Ovary (tissue), 9 donors: ENCODE data around the gene C3orf20. TPM values are rescaled to one million over a fixed set of nuclear protein-coding genes. Genes with fewer than 3 reads are reported as not detected.

Experiments used
- DNase-seq, 5 donors: peaks; one replicate each; pipeline ENCODE4 v3.0.0-alpha.2; 2019 to 2020
- H3K27ac ChIP-seq, 2 donors: fragments of 200-600 bp; one replicate each; pipeline versions ENCODE4 v1.5.1 to v1.8.0; 2019 to 2022
- H3K27me3 ChIP-seq: fragments of 200-600 bp; one replicate; pipeline ENCODE4 v1.8.0; 2022
- H3K36me3 ChIP-seq: fragments of 200-600 bp; sonication (generic); one replicate; pipeline ENCODE4 v1.5.1; 2019
- H3K4me1 ChIP-seq: one replicate; pipeline ENCODE4 v1.8.1; 2013; ENCODE audit warnings: mild to moderate bottlenecking, moderate library complexity; ENCODE audit not compliant: insufficient read depth
- H3K4me3 ChIP-seq: fragments of 200-600 bp; sonication (generic); one replicate; pipeline ENCODE4 v1.5.1; 2017
- H3K9me3 ChIP-seq, 2 donors: fragments of 200-600 bp in 1 of 2; sonication (generic) in 1 of 2; one replicate each; pipeline versions ENCODE4 v1.5.1 to v1.8.1; 2013 to 2019; ENCODE audit warnings: mild to moderate bottlenecking in 1 of 2, moderate library complexity in 1 of 2
- EP300 ChIP-seq: sonication (generic); formaldehyde crosslinking; IDR thresholded peaks from one replicate; pipeline ENCODE4 v1.6.1; 2017; ENCODE audit warnings: antibody characterized with exemption
- POLR2A ChIP-seq: fragments of 450-650 bp; IDR thresholded peaks from one replicate; pipeline ENCODE4 v1.6.1; 2017; ENCODE audit warnings: antibody characterized with exemption, mild to moderate bottlenecking, moderate library complexity
- WGBS, 3 donors: extraction: QIAGEN DNeasy Blood & Tissue Kit in 1 of 3; methylation state at CpG; one replicate each; pipeline versions ENCODE4 v1.1.5 to v1.1.7; 2013 to 2017; 5-methylcytosine and 5-hydroxymethylcytosine counted together
- intact Hi-C, 4 donors: fragments of 100-400 bp; cut with DNase I; formaldehyde crosslinking; loops; one replicate each; pipeline versions ENCODE4 v1.11.0 to v1.15.1; 2022 to 2023
- polyA plus RNA-seq, 2 donors: library from polyadenylated mRNA; stranded (reverse); fragments of 200-250 nt in 1 of 2; fragments of 350-450 nt in 1 of 2; fragmentation: Illumina TruSeq in 1 of 2; extraction: RNeasy Lipid Tissue Mini Kit (QIAGEN cat#74804) in 1 of 2; gene quantifications; one replicate each; pipeline ENCODE4 v1.2.3, GENCODE V29; 2013 to 2014
- total RNA-seq, 7 donors: library from RNA; depleted of rRNA in 2 of 7; stranded (reverse); fragments of >200 nt in 2 of 7; fragmentation: NEBNext Ultra II Directional in 3 of 7; extraction: Animal tissue kit (Norgen Biotek cat#: 25700) in 3 of 7; gene quantifications; one replicate each; pipeline versions ENCODE4 v1.1.0 to v1.2.4, GENCODE V29; 2016 to 2023
- TF ChIP-seq, protein P1 (sequence below), 3 donors: fragments of 450-650 bp in 2 of 3; fragments of 200-600 bp in 1 of 3; IDR thresholded peaks; one replicate each; pipeline versions ENCODE4 v1.5.1 to v1.8.0; 2016 to 2022; ENCODE audit warnings: antibody characterized with exemption in 3 of 3, mild to moderate bottlenecking in 1 of 3
- donor health status: DM: no; HTN: no; CAD: no; lungs with moderate emphysema.
- donor health status: DM: no; HTN: no; CAD: no.
- donor health status: Bipolar disorder and iron deficiency.
- donor health status: DM: yes; HTN: yes; CAD: no.
- donor health status: DM: no; HTN: no; CAD: no.
- donor health status: DM: yes; HTN: yes; CAD: no.

Gene C3orf20
- total and polyA plus RNA-seq, 9 donors, result 0.08 to 0.17 (median 0.11) TPM; not detected in 3

DNA sequence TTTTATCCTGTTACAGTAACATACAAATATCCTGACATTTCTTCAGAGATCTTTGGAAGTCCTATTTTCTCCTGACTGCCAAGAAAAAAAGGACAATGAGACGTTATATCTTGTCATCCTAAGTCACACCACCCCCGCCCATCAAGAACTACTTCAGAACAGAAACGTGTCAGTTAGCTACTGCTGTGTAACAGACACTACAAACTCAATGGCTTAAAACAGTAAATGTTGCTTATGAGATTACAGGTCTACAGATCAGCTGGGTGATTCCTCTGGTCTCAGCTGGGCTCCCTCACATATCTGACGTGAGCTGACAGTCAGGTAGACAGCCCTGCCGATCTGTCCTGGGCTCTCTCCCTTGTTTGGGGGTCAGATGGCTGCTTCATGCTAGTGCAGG is 43.8 kb upstream of the C3orf20 start:
- Histone ChIP-seq H3K9me3 (no peaks in the 10 kb centered on the region), H3K27me3 (no peaks in the 10 kb centered on the region), H3K27ac (no peak overlapping the region), H3K4me3 (no peak overlapping the region), H3K4me1 (no peaks in the 10 kb centered on the region), H3K36me3 (no peaks in the 10 kb centered on the region)
- no peak for DNase-seq
- intact Hi-C loops, result no loop called here
- no peak for TF ChIP-seq POLR2A
- 79 to 88% (median 80%) methylated on average over 5 of the region's 5 CpGs for WGBS, 3 donors

DNA sequence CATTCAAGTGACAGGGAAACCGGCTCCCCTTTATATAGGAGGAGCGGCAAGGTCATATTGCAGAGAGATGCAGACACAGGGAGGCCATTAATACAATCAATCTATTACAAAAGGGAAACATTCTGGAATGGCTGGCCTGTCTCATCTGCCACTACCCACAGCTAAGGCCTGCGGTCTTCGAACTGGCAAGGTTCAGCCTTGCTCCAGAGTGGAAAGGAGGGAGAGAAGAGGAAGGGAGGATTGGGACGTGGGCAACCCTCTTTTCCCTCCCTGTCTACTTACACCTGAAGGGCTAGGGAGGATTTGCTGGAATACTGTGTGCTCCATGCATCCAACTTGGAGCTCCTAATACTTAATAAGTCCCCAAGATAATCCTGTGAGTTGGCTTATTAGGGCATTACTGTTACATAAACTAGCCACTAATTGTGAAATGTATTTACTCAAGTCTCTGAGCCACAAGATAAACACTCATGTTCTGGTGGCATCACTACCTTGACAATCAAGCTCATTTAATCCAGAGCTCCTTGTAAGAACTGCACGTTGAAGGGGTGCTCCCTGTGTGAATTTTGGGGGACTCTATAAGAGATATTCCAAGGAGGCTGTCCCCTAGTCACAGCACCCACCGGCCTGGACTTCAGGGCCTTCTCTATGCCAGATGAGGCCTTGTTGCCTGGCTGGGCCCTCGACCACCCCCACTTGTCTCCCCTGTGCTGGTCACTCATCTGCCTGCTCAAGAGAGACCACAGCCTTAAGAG is 43.1 kb upstream of the C3orf20 start:
- Histone ChIP-seq H3K4me3 (no peak overlapping the region), H3K36me3 (no peaks in the 10 kb centered on the region), H3K27ac (no peak overlapping the region), H3K27me3 (no peaks in the 10 kb centered on the region), H3K9me3 (no peaks in the 10 kb centered on the region), H3K4me1 (no peaks in the 10 kb centered on the region)
- DNase-seq, result no peak
- intact Hi-C loops, result no loop called here
- no peak for TF ChIP-seq POLR2A
- TF ChIP-seq EP300, result no peak
- TF ChIP-seq, protein P1, sequence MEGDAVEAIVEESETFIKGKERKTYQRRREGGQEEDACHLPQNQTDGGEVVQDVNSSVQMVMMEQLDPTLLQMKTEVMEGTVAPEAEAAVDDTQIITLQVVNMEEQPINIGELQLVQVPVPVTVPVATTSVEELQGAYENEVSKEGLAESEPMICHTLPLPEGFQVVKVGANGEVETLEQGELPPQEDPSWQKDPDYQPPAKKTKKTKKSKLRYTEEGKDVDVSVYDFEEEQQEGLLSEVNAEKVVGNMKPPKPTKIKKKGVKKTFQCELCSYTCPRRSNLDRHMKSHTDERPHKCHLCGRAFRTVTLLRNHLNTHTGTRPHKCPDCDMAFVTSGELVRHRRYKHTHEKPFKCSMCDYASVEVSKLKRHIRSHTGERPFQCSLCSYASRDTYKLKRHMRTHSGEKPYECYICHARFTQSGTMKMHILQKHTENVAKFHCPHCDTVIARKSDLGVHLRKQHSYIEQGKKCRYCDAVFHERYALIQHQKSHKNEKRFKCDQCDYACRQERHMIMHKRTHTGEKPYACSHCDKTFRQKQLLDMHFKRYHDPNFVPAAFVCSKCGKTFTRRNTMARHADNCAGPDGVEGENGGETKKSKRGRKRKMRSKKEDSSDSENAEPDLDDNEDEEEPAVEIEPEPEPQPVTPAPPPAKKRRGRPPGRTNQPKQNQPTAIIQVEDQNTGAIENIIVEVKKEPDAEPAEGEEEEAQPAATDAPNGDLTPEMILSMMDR (IDR thresholded peaks at IDR 0.05), result no peak
- WGBS, 3 donors, result 77 to 83% (median 78%) methylated on average over 8 of the region's 8 CpGs

- TF ChIP-seq EP300, result no peak
- no peak for TF ChIP-seq POLR2A
- TF ChIP-seq, protein P1 (IDR thresholded peaks at IDR 0.05), result no peak
- H3K9me3 ChIP-seq, result no peaks in the 10 kb centered on the region
- WGBS, 3 donors, result 36 to 45% (median 40%) methylated on average over 4 of the region's 4 CpGs
- no peaks in the 10 kb centered on the region for H3K27me3 ChIP-seq
- intact Hi-C loops, result no loop called here
- no peaks in the 10 kb centered on the region for H3K36me3 ChIP-seq
- H3K4me1 ChIP-seq, result no peaks in the 10 kb centered on the region
- H3K27ac ChIP-seq, result no peak overlapping the region
- H3K4me3 ChIP-seq, result no peak overlapping the region
- no peak for DNase-seq
These were observed 42.5 kb upstream of the C3orf20 start for GRCh38 chr3:14632442-14632930.

- Histone ChIP-seq H3K4me3 (no peak overlapping the region), H3K36me3 (no peaks in the 10 kb centered on the region), H3K27me3 (no peaks in the 10 kb centered on the region), H3K27ac (no peak overlapping the region), H3K4me1 (no peaks in the 10 kb centered on the region), H3K9me3 (no peaks in the 10 kb centered on the region)
- TF ChIP-seq EP300 (no peak), POLR2A (no peak)
- TF ChIP-seq, protein P1 (IDR thresholded peaks at IDR 0.05), result no peak
- WGBS, 3 donors, result 84 to 87% (median 86%) methylated on average over 6 of the region's 6 CpGs
- DNase-seq, result no peak
- intact Hi-C loops, result no loop called here
These were observed 41.5 kb upstream of the C3orf20 start for GRCh38 chr3:14633417-14633816.

DNA sequence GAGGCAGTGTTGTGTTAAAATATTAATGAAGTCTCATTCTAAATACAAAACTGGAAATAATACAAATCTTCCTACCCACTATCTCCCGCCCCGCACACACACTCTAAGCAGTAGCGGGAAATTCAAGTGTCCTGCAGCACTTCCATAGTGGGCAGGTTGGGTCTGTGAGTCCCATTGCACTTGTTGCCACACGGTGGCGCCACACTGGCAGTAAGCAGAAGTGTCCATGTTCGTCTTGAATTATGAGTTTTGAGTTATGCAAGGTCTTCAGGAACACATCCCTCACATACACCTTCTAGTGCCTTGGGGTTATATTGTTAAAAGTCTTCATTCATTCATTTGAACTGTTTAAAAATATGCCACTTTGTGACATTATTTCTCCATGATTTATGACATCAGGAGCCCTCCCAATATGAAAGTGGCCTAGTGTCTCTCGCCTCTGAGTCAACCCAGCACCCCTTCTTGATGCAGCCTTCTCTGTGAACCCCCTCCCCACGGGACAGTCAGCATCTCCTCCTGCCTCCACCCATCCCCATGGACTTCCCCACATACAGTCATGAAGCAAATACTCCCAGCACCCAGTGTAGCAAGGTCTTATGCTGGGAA is 41.0 kb upstream of the C3orf20 start:
- Histone ChIP-seq H3K27ac (no peak overlapping the region), H3K4me1 (no peaks in the 10 kb centered on the region), H3K9me3 (no peaks in the 10 kb centered on the region), H3K27me3 (no peaks in the 10 kb centered on the region), H3K4me3 (no peak overlapping the region), H3K36me3 (no peaks in the 10 kb centered on the region)
- DNase-seq, result peak in 1 of 5 donors; percentile 34
- TF ChIP-seq POLR2A, result no peak
- TF ChIP-seq EP300, result no peak
- TF ChIP-seq, protein P1 (IDR thresholded peaks at IDR 0.05), result no peak
- 25 to 40% (median 30%) methylated on average over 8 of the region's 8 CpGs for WGBS, 3 donors
- intact Hi-C loops, result no loop called here
